Measurements from ENCODE around the gene SESN1.

Gene SESN1

DNA sequence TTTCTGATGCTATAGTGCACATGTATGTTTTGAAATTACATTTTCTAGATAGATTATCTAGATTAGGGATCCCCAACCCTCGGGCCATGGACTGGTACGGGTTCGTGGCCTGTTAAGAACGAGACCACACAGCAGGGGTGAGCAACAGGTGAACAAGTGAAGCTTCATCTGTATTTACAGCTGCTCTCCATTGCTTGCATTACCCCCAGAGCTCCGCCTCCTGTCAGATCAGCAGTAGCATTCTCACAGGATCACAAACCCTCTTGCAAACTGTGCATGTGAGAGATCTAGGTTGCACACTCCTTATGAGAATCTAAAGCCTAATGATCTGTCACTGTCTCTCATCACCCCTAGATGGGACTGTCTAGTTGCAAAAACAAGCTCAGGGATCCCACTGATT is 11.0 kb upstream of the SESN1 start:
- no peaks in the 10 kb centered on the region for H3K27me3 Mint-ChIP-seq (ENCODE audit: low read depth, poor library complexity)
- H3K4me3 Mint-ChIP-seq, result no peak overlapping the region
- no peak overlapping the region for H3K27ac Mint-ChIP-seq
- TF ChIP-seq, protein P1, sequence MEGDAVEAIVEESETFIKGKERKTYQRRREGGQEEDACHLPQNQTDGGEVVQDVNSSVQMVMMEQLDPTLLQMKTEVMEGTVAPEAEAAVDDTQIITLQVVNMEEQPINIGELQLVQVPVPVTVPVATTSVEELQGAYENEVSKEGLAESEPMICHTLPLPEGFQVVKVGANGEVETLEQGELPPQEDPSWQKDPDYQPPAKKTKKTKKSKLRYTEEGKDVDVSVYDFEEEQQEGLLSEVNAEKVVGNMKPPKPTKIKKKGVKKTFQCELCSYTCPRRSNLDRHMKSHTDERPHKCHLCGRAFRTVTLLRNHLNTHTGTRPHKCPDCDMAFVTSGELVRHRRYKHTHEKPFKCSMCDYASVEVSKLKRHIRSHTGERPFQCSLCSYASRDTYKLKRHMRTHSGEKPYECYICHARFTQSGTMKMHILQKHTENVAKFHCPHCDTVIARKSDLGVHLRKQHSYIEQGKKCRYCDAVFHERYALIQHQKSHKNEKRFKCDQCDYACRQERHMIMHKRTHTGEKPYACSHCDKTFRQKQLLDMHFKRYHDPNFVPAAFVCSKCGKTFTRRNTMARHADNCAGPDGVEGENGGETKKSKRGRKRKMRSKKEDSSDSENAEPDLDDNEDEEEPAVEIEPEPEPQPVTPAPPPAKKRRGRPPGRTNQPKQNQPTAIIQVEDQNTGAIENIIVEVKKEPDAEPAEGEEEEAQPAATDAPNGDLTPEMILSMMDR (IDR thresholded peaks at IDR 0.05), result no peak
- peaks cover 53% of the 10 kb centered on the region for H3K36me3 Mint-ChIP-seq (ENCODE audit: low read depth)
- DNase-seq, result no peak
- H3K9me3 Mint-ChIP-seq, result peaks cover 14% of the 10 kb centered on the region
- H3K4me1 Mint-ChIP-seq, result no peaks in the 10 kb centered on the region

DNA sequence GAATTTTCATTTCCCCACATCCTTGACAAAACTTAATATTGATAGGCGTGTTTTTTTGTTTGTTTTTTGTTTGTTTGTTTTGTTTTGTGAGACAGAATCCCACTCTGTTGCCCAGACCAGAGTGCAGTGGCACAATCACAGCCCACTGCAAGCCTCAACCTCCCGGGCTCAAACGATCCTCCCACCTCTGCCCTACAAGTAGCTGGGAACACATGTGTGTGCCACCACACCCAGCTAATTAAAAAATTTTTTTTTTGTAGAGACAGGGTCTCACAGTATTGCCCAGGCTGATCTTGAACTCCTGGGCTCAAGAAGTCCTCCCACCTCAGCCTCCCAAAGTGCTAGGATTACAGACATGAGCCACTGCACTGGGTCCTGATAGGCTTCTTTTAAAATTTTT is 9.9 kb upstream of the SESN1 start:
- Mint-ChIP-seq H3K9me3 (peaks cover 3% of the 10 kb centered on the region), H3K27ac (no peak overlapping the region), H3K27me3 (ENCODE audit: low read depth, poor library complexity) (no peaks in the 10 kb centered on the region), H3K4me3 (no peak overlapping the region), H3K4me1 (no peaks in the 10 kb centered on the region), H3K36me3 (ENCODE audit: low read depth) (peaks cover 48% of the 10 kb centered on the region)
- DNase-seq, result no peak
- TF ChIP-seq, protein P1 (IDR thresholded peaks at IDR 0.05), result no peak

DNA sequence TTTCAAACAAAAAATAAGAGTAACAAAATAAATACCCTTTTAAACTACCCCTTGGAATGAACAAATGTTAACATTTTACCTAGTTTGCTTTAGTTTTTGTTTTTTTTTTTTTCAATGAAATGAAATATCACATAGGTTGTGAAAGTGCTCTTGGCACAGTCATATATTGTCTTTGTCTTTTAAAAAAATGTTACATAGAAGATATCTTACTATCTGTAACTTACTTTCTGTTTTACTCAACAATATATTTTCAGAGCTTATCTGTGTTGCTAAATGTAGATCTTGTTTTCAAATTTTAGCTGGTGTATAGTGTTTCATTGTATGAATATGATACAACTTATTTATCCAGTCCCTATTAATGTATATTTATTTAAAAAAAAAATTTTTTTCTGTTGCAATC is 9.3 kb upstream of the SESN1 start:
- no peak overlapping the region for H3K4me3 Mint-ChIP-seq

DNA sequence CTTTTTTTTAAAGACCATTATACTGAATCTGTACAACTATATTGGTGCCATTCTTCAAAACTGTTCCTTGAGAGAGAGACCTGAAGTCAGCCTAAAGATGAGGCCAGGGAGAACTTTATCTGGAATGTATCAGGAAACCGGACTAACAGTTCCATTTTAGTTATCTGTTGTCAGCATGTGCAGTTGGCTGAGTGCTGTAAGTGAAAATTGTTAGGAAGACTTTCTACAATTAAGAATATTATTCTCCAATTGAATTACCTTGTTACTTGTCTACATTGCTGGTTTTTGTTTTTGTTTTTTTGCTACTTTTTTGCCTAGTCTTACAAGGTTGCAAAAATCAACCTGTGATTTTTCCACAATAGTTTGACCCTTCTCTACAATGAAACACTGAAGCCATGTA is 8.1 kb upstream of the SESN1 start:
- no peak overlapping the region for H3K27ac Mint-ChIP-seq
- DNase-seq, result no peak
- H3K4me1 Mint-ChIP-seq, result no peaks in the 10 kb centered on the region
- no peaks in the 10 kb centered on the region for H3K27me3 Mint-ChIP-seq (ENCODE audit: low read depth, poor library complexity)
- no peak overlapping the region for H3K4me3 Mint-ChIP-seq
- peaks cover 48% of the 10 kb centered on the region for H3K36me3 Mint-ChIP-seq (ENCODE audit: low read depth)
- H3K9me3 Mint-ChIP-seq, result no peaks in the 10 kb centered on the region
- TF ChIP-seq, protein P1 (IDR thresholded peaks at IDR 0.05), result no peak

More for the DNA sequence above, 9.3 kb upstream of the SESN1 start:
- Mint-ChIP-seq H3K36me3 (ENCODE audit: low read depth) (peaks cover 47% of the 10 kb centered on the region), H3K4me1 (no peaks in the 10 kb centered on the region), H3K27me3 (ENCODE audit: low read depth, poor library complexity) (no peaks in the 10 kb centered on the region), H3K27ac (no peak overlapping the region), H3K9me3 (no peaks in the 10 kb centered on the region)
- no peak for DNase-seq
- TF ChIP-seq, protein P1 (IDR thresholded peaks at IDR 0.05), result no peak

DNA sequence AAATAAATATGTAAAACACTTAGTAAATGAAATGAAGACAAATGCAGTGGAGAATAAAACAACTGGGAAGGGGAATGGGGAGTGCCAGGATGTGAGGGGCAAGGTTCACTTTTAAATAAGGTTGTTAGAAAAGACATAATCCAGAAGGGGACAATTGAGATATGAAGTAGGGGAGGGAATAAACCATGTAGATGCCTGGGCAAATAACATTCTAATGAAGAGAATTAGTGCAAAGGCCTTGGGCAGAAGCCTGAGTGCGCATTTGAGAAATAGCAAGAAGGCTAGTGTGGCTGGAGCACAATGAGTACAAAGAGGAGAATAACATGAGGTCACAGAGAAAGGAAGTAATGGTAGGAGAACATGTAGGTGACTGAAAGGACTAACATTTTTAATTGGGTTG is 3.0 kb upstream of the SESN1 start:
- Mint-ChIP-seq H3K27ac (no peak overlapping the region), H3K4me1 (peaks cover 35% of the 10 kb centered on the region), H3K36me3 (ENCODE audit: low read depth) (peaks cover 40% of the 10 kb centered on the region), H3K4me3 (no peak overlapping the region), H3K27me3 (ENCODE audit: low read depth, poor library complexity) (no peaks in the 10 kb centered on the region), H3K9me3 (no peaks in the 10 kb centered on the region)
- TF ChIP-seq, protein P1 (IDR thresholded peaks at IDR 0.05), result no peak
- DNase-seq, result no peak

DNA sequence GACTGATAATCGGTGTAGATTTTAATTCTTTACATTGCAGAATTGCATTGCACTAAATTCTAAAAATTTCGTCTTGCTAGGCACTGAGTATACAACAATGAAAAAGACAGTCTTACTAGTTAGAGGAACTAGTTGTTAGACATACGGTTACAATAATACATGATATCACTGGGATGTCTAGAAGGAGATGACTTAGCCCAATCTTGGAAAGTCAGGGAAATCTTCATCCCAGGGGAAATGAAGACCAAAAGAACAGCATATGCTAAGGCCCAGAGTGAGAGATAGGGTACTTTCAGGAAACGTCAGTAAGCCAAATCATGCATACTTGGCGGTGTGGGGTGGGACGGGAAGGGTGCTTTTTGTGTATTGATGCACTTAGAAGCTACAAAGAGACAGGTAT is 1.6 kb upstream of the SESN1 start:
- Mint-ChIP-seq H3K27ac (no peak overlapping the region), H3K36me3 (ENCODE audit: low read depth) (peaks cover 31% of the 10 kb centered on the region), H3K4me1 (peaks cover 49% of the 10 kb centered on the region), H3K4me3 (peak overlapping the region; percentile 94), H3K27me3 (ENCODE audit: low read depth, poor library complexity) (no peaks in the 10 kb centered on the region), H3K9me3 (no peaks in the 10 kb centered on the region)
- TF ChIP-seq, protein P1 (IDR thresholded peaks at IDR 0.05), result no peak
- no peak for DNase-seq

Measured in nephron progenitor cell (in vitro differentiated cells).